ENCODE results near the gene NUP54. TPM values are rescaled to one million over a fixed set of nuclear protein-coding genes. Genes with fewer than 3 reads are reported as not detected.

NUP54 gene
- total RNA-seq, 1 experiment from 2014 or later = 32.0 TPM

DNA sequence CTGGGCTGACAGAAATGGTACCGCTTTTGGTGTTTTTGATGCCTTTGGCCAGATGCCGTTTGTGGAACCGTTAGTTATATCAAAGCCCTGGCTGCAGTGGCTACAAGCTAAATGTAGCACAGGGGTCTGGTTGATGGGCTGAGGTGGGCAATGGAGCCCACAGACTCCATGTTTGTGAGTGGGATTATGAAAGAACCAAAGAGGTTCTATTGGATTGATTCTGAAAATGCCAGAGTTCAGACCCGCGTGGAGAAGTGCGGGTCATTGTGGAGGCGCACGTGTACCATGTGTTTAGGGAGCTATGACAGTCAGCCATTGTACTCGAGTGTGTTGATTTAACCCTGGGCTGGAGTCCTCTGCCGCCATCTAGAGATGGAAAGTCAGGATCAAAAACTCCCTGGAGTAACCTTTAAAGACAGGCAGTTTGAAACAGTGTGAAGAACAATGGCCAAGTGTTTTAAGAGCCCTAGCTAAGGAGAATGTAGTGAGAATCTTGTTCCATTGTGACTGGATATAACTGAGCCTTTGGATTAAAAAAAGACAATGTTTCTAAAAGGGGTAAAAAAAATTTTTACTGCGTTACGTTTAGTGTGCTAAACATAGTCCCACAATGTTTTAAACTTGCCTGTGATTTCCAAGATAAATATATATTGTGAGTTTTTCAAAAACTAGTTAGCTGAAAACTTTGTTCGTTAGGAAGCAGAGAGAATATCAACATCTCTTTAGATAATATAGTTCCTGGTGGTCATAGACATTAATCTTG is 61.0 kb downstream of the NUP54 start:
- peak; percentile 96 for DNase-seq (ENCODE audit: low read depth, low spot score)
- in situ Hi-C loops (cut with HindIII; ENCODE audit: low pct_unique_long_range_greater_than_20kb, low sequenced_read_pairs) = no loop called here

- in situ Hi-C loops (cut with HindIII; ENCODE audit: low pct_unique_long_range_greater_than_20kb, low sequenced_read_pairs) = no loop called here
- DNase-seq (ENCODE audit: low read depth, low spot score) = no peak
Observed at GRCh38 chr4:76084542-76084941, 63.7 kb downstream of the NUP54 start.

- in situ Hi-C loops (cut with HindIII; ENCODE audit: low pct_unique_long_range_greater_than_20kb, low sequenced_read_pairs) = no loop called here
- DNase-seq (ENCODE audit: low read depth, low spot score) = no peak
Observed at GRCh38 chr4:76083386-76083988, 64.7 kb downstream of the NUP54 start.

GRCh38 chr4:76078033-76078613 is 70.1 kb downstream of the NUP54 start:
- in situ Hi-C loops (cut with HindIII; ENCODE audit: low pct_unique_long_range_greater_than_20kb, low sequenced_read_pairs) = no loop called here
- DNase-seq (ENCODE audit: low read depth, low spot score) = no peak

- peak; percentile 61 for DNase-seq (ENCODE audit: low read depth, low spot score)
- in situ Hi-C loops (cut with HindIII; ENCODE audit: low pct_unique_long_range_greater_than_20kb, low sequenced_read_pairs) = no loop called here
Observed at GRCh38 chr4:76074993-76075600, 73.1 kb downstream of the NUP54 start.

DNA sequence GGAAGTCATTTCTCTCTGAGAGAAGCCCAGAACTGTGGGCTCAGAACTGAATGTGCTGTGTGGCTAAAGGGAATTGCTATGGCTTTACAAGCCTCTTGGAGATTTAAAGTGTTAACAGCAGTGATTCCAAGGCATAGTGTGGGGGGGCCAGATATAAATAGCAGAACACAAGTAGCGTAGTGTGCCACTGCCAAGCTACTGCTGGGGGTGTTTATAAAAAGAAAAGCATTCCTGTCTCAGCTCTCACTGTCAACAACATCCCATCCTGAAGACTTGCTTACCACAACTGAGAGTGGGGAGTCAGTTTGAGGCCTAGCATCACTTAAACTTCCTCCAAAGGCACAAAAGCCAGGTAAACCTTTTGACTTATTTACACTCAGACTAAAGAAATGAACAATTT is 73.7 kb downstream of the NUP54 start, which contains the start of gene ART3:
TSS of gene ART3 (plus strand) at position 242 of the 400 bp plus-strand sequence. CDS start 1,181 bp downstream, outside the sequence.
- in situ Hi-C loops (cut with HindIII; ENCODE audit: low pct_unique_long_range_greater_than_20kb, low sequenced_read_pairs) = no loop called here
- no peak for DNase-seq (ENCODE audit: low read depth, low spot score)

DNA sequence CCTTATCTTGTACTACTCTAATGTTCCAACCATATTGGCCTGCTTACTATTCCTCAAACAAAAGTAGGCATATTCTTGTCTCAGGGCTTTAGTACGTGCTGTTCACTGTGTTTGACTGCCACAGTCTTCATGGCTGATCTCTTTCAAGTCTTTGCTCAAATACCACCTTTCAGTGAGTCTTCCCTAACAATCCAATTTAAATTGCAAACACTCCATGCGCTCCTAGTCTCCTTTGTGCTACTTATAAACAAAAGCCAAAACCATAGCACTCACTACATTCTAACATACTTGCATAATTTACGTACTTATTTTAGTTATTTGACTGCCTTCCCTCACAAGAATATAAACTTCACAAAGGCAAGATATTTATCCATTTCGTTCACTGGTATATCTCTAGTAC is 75.4 kb downstream of the NUP54 start:
- no peak for DNase-seq (ENCODE audit: low read depth, low spot score)
- in situ Hi-C loops (cut with HindIII; ENCODE audit: low pct_unique_long_range_greater_than_20kb, low sequenced_read_pairs) = no loop called here

DNA sequence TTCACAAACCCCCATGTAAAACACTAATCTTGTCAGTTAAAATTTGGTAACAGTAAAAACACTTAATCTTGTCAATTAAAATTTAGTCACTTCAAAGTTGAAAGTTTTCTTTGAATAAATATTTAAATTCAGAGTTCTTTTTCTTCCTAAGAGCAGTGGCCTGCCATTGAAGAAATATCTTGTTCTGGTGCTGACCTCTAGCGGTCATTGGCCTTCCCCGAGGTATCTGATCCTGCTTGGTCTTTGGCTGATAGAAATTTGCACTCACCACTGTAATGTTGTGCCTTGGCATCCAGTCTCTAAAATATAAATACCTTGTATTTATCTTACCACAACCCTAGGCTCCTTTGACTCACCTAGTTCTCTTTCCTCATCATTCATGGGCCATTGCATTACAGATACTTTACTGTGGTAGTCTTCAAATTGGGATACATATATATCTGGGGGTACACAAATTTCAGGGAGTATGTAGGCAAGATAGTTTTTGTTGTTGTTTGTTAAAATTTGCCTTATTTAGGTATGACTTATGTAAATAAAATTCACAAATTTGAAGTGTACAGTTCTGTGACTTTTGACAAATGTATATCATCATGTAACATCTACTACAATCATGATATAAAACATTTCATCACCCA is 80.4 kb downstream of the NUP54 start:
- in situ Hi-C loops (cut with HindIII; ENCODE audit: low pct_unique_long_range_greater_than_20kb, low sequenced_read_pairs) = no loop called here
- peak; percentile 80 for DNase-seq (ENCODE audit: low read depth, low spot score)

- in situ Hi-C loops (cut with HindIII; ENCODE audit: low pct_unique_long_range_greater_than_20kb, low sequenced_read_pairs) = no loop called here
- no peak for DNase-seq (ENCODE audit: low read depth, low spot score)
Observed at GRCh38 chr4:76066546-76066945, 81.7 kb downstream of the NUP54 start.

Other genes starting within 250 kb of the NUP54 start
- gene PPEF2, start 245.9 kb downstream of the NUP54 start, total RNA-seq (2014; rRNA removed; shearing (Covaris generic)) = not detected in 2 replicates
- gene NAAA, start 207.4 kb downstream of the NUP54 start, total RNA-seq (2014; rRNA removed; shearing (Covaris generic)) = 0.16 and 0.80 TPM in 2 replicates
- 42.6 and 44.0 TPM in 2 replicates for gene SDAD1, start 157.5 kb downstream of the NUP54 start, total RNA-seq (2014; rRNA removed; shearing (Covaris generic))
- 0.13 and 0.21 TPM in 2 replicates for gene CXCL9, start 140.9 kb downstream of the NUP54 start, total RNA-seq (2014; rRNA removed; shearing (Covaris generic))
- not detected in 2 replicates for gene CXCL10, start 124.9 kb downstream of the NUP54 start, total RNA-seq (2014; rRNA removed; shearing (Covaris generic))
- 0.26 TPM in 1 of 2 replicates, not detected in the other for gene CXCL11, start 112.3 kb downstream of the NUP54 start, total RNA-seq (2014; rRNA removed; shearing (Covaris generic))
- gene ART3, start 73.7 kb downstream of the NUP54 start, total RNA-seq (2014; rRNA removed; shearing (Covaris generic)) = 8.5 and 9.7 TPM in 2 replicates
- 225 and 226 TPM in 2 replicates for gene SCARB2, start 65.4 kb upstream of the NUP54 start, total RNA-seq (2014; rRNA removed; shearing (Covaris generic))
- 0.16 and 1.4 TPM in 2 replicates for gene FAM47E, start 103.3 kb upstream of the NUP54 start, total RNA-seq (2014; rRNA removed; shearing (Covaris generic))
- 0.29 and 1.2 TPM in 2 replicates for gene STBD1, start 158.3 kb upstream of the NUP54 start, total RNA-seq (2014; rRNA removed; shearing (Covaris generic))

Measured in SK-MEL-5 (cell line).